ENCODE data around the gene POLR2F.

The POLR2F gene

DNA sequence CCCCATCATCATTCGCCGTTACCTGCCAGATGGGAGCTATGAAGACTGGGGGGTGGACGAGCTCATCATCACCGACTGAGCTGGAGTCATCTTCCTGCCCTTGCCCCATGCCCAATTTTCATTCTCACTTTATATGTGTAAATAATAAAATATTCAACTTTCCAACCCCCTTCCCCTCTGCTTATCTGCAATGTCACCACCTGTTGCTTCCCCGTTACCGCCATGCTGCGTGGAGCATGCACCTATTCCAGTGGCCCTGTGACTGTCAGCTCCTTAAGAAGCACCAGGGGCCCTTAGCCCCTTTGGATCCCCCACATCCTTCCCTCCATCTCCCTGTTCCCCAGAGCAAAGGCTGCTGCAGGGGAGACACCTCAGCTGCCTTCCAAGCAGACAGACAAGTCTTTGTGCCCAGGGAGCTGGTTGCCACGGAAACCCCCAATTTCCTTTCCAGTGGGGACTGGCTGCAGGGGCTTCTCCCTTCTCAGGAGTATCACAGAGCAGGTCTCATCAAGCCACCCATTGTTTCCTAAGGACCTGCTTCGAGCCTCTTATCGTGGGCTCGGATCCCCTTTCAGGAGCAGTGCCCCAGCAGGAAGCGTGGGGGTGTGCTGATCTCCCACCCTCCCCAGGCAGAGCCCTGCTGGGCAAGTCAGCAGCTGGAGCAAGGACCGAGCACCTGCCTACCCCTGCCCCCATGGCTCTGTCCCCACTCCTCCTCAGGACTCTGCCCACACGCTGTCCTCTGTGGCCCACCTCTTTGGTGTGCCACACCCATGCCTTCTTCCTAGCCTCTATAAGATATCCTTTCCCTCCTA, 14.3 kb downstream of the POLR2F start:
- Histone ChIP-seq H3K4me1 (ENCODE audit: control insufficient read depth, insufficient read depth, low read length) (no peaks in the 10 kb centered on the region), H3K9me3 (ENCODE audit: control insufficient read depth, insufficient read depth, low read depth, low read length) (no peaks in the 10 kb centered on the region), H3K4me3 (ENCODE audit: low read depth, low read length) (no peak overlapping the region), H3K27ac (ENCODE audit: extremely low read depth, low read depth, low read length) (no peak overlapping the region), H3K36me3 (ENCODE audit: control insufficient read depth in 2 of 2, insufficient read depth in 1 of 2, low read length in 2 of 2) (peaks cover 26 to 66% of the 10 kb centered on the region in 2 experiments)
- CTCF ChIA-PET = interaction anchor here (0.7 to 1.9 kb wide), 4 partner anchors 13 to 288 kb away, joined by 3 to 9 read pairs (median 6); partner anchors contain the start of genes C22orf23 and POLR2F
- POLR2A ChIA-PET = interaction anchor here (0.7 kb wide), 1 partner anchor 22 kb away, joined by 3 read pairs; no protein-coding TSS in a partner anchor
- peak; percentile 94 for TF ChIP-seq EGR2 (tag by site-specific recombination; IDR thresholded peaks at IDR 0.05; ENCODE audit: low read depth)
- TF ChIP-seq SCRT2 (tag by site-specific recombination; IDR thresholded peaks at IDR 0.05) = peak; percentile 97
- TF ChIP-seq, protein P1, sequence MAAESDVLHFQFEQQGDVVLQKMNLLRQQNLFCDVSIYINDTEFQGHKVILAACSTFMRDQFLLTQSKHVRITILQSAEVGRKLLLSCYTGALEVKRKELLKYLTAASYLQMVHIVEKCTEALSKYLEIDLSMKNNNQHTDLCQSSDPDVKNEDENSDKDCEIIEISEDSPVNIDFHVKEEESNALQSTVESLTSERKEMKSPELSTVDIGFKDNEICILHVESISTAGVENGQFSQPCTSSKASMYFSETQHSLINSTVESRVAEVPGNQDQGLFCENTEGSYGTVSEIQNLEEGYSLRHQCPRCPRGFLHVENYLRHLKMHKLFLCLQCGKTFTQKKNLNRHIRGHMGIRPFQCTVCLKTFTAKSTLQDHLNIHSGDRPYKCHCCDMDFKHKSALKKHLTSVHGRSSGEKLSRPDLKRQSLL (tag by site-specific recombination; IDR thresholded peaks at IDR 0.05) = no peak
- TF ChIP-seq ZNF555 (tag by site-specific recombination; conservative IDR thresholded peaks at IDR 0.05) = no peak
- TF ChIP-seq ZFHX2 (tag by site-specific recombination; conservative IDR thresholded peaks at IDR 0.05) = peak; percentile 73
- TF ChIP-seq ZNF221 (tag by site-specific recombination; IDR thresholded peaks at IDR 0.05; ENCODE audit: borderline replicate concordance) = no peak
- no peak for TF ChIP-seq ZBTB1 (tag by site-specific recombination; IDR thresholded peaks at IDR 0.05)
- TF ChIP-seq SCRT1 (tag by site-specific recombination; IDR thresholded peaks at IDR 0.05; ENCODE audit: borderline replicate concordance) = peak; percentile 92
- TF ChIP-seq ZNF654 (tag by site-specific recombination; IDR thresholded peaks at IDR 0.05; ENCODE audit: low read depth) = no peak

DNA sequence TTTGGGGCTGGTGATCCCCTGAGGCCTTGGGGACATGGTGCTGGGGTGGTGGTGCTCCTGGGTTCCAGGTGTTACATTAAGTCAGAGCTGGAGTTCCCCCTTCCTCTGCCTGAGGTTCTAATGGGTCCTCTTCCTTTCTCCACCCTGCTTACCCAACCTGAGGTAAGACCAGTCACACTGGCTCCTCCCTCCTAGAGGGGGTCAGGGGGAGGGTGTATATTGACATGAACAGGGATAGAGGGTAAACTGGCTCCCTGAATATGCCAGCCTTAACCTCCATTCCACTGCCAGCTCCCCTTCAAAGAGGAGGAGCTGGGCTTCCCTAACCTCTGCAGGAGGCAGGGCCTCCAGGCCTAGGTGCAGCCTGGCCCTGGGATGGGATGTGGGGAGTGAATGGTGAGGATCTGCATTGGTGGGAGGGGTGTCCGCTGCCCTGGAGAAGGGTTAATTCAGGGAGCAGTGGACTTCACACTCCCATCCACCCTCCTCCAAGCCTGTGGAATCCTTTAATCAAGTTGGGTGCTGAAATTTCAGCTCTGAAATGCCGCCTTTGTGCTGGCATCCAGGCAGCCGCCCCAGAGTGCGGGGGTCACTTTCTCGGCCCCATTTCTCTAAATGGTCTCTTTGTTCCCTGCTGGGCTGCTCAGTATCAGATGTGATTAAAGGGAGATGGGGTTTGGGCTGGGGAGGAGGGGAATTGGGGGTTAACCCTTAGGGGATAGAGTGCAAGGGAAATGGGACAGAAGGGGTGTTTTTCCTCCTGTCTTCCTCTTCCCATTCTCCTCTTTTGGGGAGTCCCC, 15.2 kb downstream of the POLR2F start:
- H3K36me3 ChIP-seq (ENCODE audit: control insufficient read depth in 2 of 2, insufficient read depth in 1 of 2, low read length in 2 of 2) = peaks cover 18 to 62% of the 10 kb centered on the region in 2 experiments
- no peak overlapping the region for H3K4me3 ChIP-seq (ENCODE audit: low read depth, low read length)
- H3K4me1 ChIP-seq (ENCODE audit: control insufficient read depth, insufficient read depth, low read length) = no peaks in the 10 kb centered on the region
- no peak overlapping the region for H3K27ac ChIP-seq (ENCODE audit: extremely low read depth, low read depth, low read length)
- ChIA-PET CTCF (interaction anchor here (0.7 to 1.9 kb wide), 5 partner anchors 14 to 151 kb away, joined by 3 to 9 read pairs (median 4); partner anchors contain the start of genes C22orf23 and POLR2F), POLR2A (interaction anchor here (0.7 kb wide), 1 partner anchor 23 kb away, joined by 3 read pairs; no protein-coding TSS in a partner anchor)
- no peaks in the 10 kb centered on the region for H3K9me3 ChIP-seq (ENCODE audit: control insufficient read depth, insufficient read depth, low read depth, low read length)
- TF ChIP-seq ZNF394 (tag by site-specific recombination; IDR thresholded peaks at IDR 0.05; ENCODE audit: borderline replicate concordance) (no peak), GLI2 (tag by site-specific recombination; IDR thresholded peaks at IDR 0.05; ENCODE audit: borderline replicate concordance, low read depth) (no peak), ZNF791 (tag by site-specific recombination; IDR thresholded peaks at IDR 0.05) (no peak), ZNF785 (tag by site-specific recombination; IDR thresholded peaks at IDR 0.05) (no peak), ZNF24 (tag by site-specific recombination; IDR thresholded peaks at IDR 0.05) (no peak), HOXA7 (CRISPR knock-in tag; IDR thresholded peaks at IDR 0.05; ENCODE audit: borderline replicate concordance) (no peak), GLIS1 (tag by site-specific recombination; IDR thresholded peaks at IDR 0.05) (no peak), ZNF626 (tag by site-specific recombination; IDR thresholded peaks at IDR 0.05) (no peak), ZBTB17 (tag by site-specific recombination; IDR thresholded peaks at IDR 0.05) (no peak)
- TF ChIP-seq, protein P2, sequence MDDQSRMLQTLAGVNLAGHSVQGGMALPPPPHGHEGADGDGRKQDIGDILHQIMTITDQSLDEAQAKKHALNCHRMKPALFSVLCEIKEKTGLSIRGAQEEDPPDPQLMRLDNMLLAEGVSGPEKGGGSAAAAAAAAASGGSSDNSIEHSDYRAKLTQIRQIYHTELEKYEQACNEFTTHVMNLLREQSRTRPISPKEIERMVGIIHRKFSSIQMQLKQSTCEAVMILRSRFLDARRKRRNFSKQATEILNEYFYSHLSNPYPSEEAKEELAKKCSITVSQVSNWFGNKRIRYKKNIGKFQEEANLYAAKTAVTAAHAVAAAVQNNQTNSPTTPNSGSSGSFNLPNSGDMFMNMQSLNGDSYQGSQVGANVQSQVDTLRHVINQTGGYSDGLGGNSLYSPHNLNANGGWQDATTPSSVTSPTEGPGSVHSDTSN (CRISPR knock-in tag; IDR thresholded peaks at IDR 0.05) = no peak
